ENCODE measurements around the gene MEIOSIN.

DNA sequence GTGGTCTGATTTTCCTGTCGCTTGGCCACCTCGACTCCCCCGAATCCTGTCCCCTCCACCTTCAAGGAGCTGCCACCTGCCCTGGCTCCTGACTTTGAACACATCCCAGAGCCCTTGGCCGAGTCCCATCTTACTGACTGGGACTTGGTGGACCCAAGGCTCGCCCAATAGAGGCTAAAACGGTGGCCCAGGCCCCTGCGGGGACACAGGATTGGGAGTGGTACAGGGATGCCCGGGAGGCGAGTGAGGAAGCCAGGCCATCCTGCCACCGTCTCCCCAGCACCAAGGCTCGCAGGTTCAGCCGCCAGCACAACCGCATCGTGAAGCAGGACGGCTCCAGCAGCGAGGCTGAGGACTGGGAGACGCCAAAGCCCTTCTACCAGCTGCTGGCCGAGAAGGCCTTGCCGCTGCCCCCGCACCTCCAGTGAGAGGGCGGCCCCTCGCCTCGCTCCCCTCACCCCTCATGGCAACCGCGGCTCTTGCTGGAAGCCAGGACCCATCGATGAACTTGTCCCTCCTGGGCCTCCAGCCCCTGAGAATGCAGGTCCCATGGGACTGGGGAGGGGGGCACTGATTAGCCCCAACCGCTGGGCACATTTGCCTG is 30.6 kb downstream of the MEIOSIN start:
- TF ChIP-seq POLR2A (IDR thresholded peaks at IDR 0.05; ENCODE audit: low read depth, low read length) (no peak), MAZ (IDR thresholded peaks at IDR 0.05; ENCODE audit: borderline replicate concordance, low read depth, low read length) (no peak), RAD21 (IDR thresholded peaks at IDR 0.05; ENCODE audit: low read length) (no peak), SMC3 (IDR thresholded peaks at IDR 0.05; ENCODE audit: low read depth, low read length) (no peak), CHD1 (IDR thresholded peaks at IDR 0.05; ENCODE audit: low read depth, low read length) (no peak)
- TF ChIP-seq, protein P1, sequence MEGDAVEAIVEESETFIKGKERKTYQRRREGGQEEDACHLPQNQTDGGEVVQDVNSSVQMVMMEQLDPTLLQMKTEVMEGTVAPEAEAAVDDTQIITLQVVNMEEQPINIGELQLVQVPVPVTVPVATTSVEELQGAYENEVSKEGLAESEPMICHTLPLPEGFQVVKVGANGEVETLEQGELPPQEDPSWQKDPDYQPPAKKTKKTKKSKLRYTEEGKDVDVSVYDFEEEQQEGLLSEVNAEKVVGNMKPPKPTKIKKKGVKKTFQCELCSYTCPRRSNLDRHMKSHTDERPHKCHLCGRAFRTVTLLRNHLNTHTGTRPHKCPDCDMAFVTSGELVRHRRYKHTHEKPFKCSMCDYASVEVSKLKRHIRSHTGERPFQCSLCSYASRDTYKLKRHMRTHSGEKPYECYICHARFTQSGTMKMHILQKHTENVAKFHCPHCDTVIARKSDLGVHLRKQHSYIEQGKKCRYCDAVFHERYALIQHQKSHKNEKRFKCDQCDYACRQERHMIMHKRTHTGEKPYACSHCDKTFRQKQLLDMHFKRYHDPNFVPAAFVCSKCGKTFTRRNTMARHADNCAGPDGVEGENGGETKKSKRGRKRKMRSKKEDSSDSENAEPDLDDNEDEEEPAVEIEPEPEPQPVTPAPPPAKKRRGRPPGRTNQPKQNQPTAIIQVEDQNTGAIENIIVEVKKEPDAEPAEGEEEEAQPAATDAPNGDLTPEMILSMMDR (conservative IDR thresholded peaks at IDR 0.05; ENCODE audit: low read depth, low read length) = no peak
- TF ChIP-seq, protein P2, sequence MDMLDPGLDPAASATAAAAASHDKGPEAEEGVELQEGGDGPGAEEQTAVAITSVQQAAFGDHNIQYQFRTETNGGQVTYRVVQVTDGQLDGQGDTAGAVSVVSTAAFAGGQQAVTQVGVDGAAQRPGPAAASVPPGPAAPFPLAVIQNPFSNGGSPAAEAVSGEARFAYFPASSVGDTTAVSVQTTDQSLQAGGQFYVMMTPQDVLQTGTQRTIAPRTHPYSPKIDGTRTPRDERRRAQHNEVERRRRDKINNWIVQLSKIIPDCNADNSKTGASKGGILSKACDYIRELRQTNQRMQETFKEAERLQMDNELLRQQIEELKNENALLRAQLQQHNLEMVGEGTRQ (IDR thresholded peaks at IDR 0.05; ENCODE audit: low read depth, low read length) = no peak
- TF ChIP-seq, protein P3, sequence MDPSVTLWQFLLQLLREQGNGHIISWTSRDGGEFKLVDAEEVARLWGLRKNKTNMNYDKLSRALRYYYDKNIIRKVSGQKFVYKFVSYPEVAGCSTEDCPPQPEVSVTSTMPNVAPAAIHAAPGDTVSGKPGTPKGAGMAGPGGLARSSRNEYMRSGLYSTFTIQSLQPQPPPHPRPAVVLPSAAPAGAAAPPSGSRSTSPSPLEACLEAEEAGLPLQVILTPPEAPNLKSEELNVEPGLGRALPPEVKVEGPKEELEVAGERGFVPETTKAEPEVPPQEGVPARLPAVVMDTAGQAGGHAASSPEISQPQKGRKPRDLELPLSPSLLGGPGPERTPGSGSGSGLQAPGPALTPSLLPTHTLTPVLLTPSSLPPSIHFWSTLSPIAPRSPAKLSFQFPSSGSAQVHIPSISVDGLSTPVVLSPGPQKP (IDR thresholded peaks at IDR 0.05; ENCODE audit: borderline replicate concordance, low read depth, low read length) = no peak
